Neural cell (in vitro differentiated cells): Measurements from ENCODE around the gene SIX2. TPM values are rescaled to one million over a fixed set of nuclear protein-coding genes. Genes with fewer than 3 reads are reported as not detected.

Experiments
- H2AFZ ChIP-seq: fragments of 200-600, 300-800 bp; sonication (generic), shearing (Covaris generic); 2 replicates; pipeline ENCODE4 v1.6.0; 2014; ENCODE audit warnings: low read depth, mild to moderate bottlenecking, antibody characterized with exemption, low read length, moderate library complexity
- H3F3A ChIP-seq: fragments of 200-600 bp; shearing (Covaris generic); 2 replicates; pipeline ENCODE4 v1.6.1; 2016; ENCODE audit warnings: mild to moderate bottlenecking, moderate library complexity, mixed read lengths, antibody characterized with exemption, low read length; ENCODE audit not compliant: insufficient read depth, poor library complexity, severe bottlenecking
- H3K27ac ChIP-seq: fragments of 200-600, 300-800 bp; sonication (generic), shearing (Covaris generic); 2 replicates; pipeline ENCODE4 v1.5.1; 2014; ENCODE audit warnings: mild to moderate bottlenecking, low read length, moderate library complexity
- H3K27me3 ChIP-seq: fragments of 300-800, 200-600 bp; sonication (generic), shearing (Covaris generic); 2 replicates; pipeline ENCODE4 v1.6.0; 2014; ENCODE audit warnings: mild to moderate bottlenecking, low read depth, low read length, moderate library complexity; ENCODE audit not compliant: insufficient read depth
- H3K36me3 ChIP-seq: fragments of 300-800, 200-600 bp; sonication (generic), shearing (Covaris generic); 2 replicates; pipeline ENCODE4 v1.5.1; 2014; ENCODE audit warnings: mild to moderate bottlenecking, antibody characterized with exemption, low read length, moderate library complexity; ENCODE audit not compliant: insufficient read depth
- H3K4me2 ChIP-seq: fragments of 300-800, 200-600 bp; sonication (generic), shearing (Covaris generic); 2 replicates; pipeline ENCODE4 v1.6.0; 2014; ENCODE audit warnings: mild to moderate bottlenecking, low read length
- H3K4me3 ChIP-seq: fragments of 300-800, 200-600 bp; sonication (generic), shearing (Covaris generic); 2 replicates; pipeline ENCODE4 v1.5.1; 2014; ENCODE audit warnings: mild to moderate bottlenecking, low read length, moderate library complexity
- H3K79me2 ChIP-seq: fragments of 200-600 bp; shearing (Covaris generic); replicated peaks from 2 replicates; pipeline ENCODE4 v1.6.0; 2014; ENCODE audit warnings: mild to moderate bottlenecking, low read length, moderate library complexity; ENCODE audit not compliant: insufficient read depth
- H3K9ac ChIP-seq: fragments of 300-800, 200-600 bp; sonication (generic), shearing (Covaris generic); 2 replicates; pipeline ENCODE4 v1.6.1; 2016; ENCODE audit warnings: mild to moderate bottlenecking, low read length, mixed read lengths
- H3K9me2 ChIP-seq: fragments of 200-600 bp; shearing (Covaris generic); 2 replicates; pipeline ENCODE4 v1.6.1; 2016; ENCODE audit warnings: mild to moderate bottlenecking, low read length, mixed read lengths; ENCODE audit not compliant: insufficient read depth
- H3K9me3 ChIP-seq: fragments of 200-600, 300-800 bp; sonication (generic), shearing (Covaris generic); 2 replicates; pipeline ENCODE4 v1.6.1; 2016; ENCODE audit warnings: mild to moderate bottlenecking, mixed run types, low read length, moderate library complexity, mixed read lengths
- H4K20me1 ChIP-seq: fragments of 200-600 bp; shearing (Covaris generic); 2 replicates; pipeline ENCODE4 v1.6.1; 2016; ENCODE audit warnings: mild to moderate bottlenecking, mixed run types; ENCODE audit not compliant: insufficient read depth
- EP300 ChIP-seq: fragments of 450-650 bp; conservative IDR thresholded peaks from 2 replicates; pipeline ENCODE4 v1.6.1; 2014; ENCODE audit warnings: antibody characterized with exemption, mild to moderate bottlenecking, moderate library complexity; ENCODE audit not compliant: poor library complexity, severe bottlenecking
- EZH2 ChIP-seq: fragments of 200-600, 300-800 bp; shearing (Covaris generic), sonication (generic); IDR thresholded peaks from 2 replicates; pipeline ENCODE4 v1.6.1; 2014; ENCODE audit warnings: antibody characterized with exemption, low read length, borderline replicate concordance, mild to moderate bottlenecking; ENCODE audit not compliant: insufficient read depth, poor library complexity, severe bottlenecking
- MXI1 ChIP-seq: fragments of 450-650 bp; conservative IDR thresholded peaks from 2 replicates; pipeline ENCODE4 v1.6.1; 2014; ENCODE audit warnings: antibody characterized with exemption, mild to moderate bottlenecking; ENCODE audit not compliant: poor library complexity, severe bottlenecking
- POLR2AphosphoS5 ChIP-seq: IDR thresholded peaks from 2 replicates; pipeline ENCODE4 v1.6.1; 2012
- RAD21 ChIP-seq: fragments of 450-650 bp; conservative IDR thresholded peaks from 2 replicates; pipeline ENCODE4 v1.6.1; 2014; ENCODE audit warnings: antibody characterized with exemption, mild to moderate bottlenecking, moderate library complexity
- REST ChIP-seq: IDR thresholded peaks from 2 replicates; pipeline ENCODE4 v1.6.1; 2012; ENCODE audit warnings: borderline replicate concordance
- SMC3 ChIP-seq: fragments of 450-650 bp; conservative IDR thresholded peaks from 2 replicates; pipeline ENCODE4 v1.6.1; 2014; ENCODE audit warnings: antibody characterized with exemption, mild to moderate bottlenecking, moderate library complexity; ENCODE audit not compliant: poor library complexity
- TAF1 ChIP-seq: IDR thresholded peaks from 2 replicates; pipeline ENCODE4 v1.6.1; 2012; ENCODE audit warnings: low read depth
- polyA plus RNA-seq: library from polyadenylated mRNA; depleted of rRNA; stranded (reverse); fragments of >200 nt; gene quantifications from 2 replicates; pipeline ENCODE4 v1.2.3, GENCODE V29; 2014
- TF ChIP-seq, protein P1 (sequence below): fragments of 450-650 bp; IDR thresholded peaks from 2 replicates; pipeline ENCODE4 v1.5.1; 2014; ENCODE audit warnings: antibody characterized with exemption, mild to moderate bottlenecking, moderate library complexity; ENCODE audit not compliant: poor library complexity, severe bottlenecking

SIX2 gene
- polyA plus RNA-seq, 1 donor from 2014 or later: 0.16 TPM

- Histone ChIP-seq H3K9me3 (no peaks in the 10 kb centered on the region), H2AFZ (no peak overlapping the region), H3K79me2 (no peaks in the 10 kb centered on the region), H3F3A (no peaks in the 10 kb centered on the region), H3K27me3 (no peaks in the 10 kb centered on the region), H3K9ac (no peak overlapping the region), H3K27ac (no peak overlapping the region), H3K4me3 (no peak overlapping the region), H3K36me3 (no peaks in the 10 kb centered on the region), H3K9me2 (no peaks in the 10 kb centered on the region), H4K20me1 (no peaks in the 10 kb centered on the region), H3K4me2 (no peak overlapping the region)
- TF ChIP-seq REST (no peak), SMC3 (no peak), TAF1 (no peak), EP300 (no peak), POLR2AphosphoS5 (no peak), RAD21 (no peak), MXI1 (no peak), EZH2 (no peak)
- TF ChIP-seq, protein P1, sequence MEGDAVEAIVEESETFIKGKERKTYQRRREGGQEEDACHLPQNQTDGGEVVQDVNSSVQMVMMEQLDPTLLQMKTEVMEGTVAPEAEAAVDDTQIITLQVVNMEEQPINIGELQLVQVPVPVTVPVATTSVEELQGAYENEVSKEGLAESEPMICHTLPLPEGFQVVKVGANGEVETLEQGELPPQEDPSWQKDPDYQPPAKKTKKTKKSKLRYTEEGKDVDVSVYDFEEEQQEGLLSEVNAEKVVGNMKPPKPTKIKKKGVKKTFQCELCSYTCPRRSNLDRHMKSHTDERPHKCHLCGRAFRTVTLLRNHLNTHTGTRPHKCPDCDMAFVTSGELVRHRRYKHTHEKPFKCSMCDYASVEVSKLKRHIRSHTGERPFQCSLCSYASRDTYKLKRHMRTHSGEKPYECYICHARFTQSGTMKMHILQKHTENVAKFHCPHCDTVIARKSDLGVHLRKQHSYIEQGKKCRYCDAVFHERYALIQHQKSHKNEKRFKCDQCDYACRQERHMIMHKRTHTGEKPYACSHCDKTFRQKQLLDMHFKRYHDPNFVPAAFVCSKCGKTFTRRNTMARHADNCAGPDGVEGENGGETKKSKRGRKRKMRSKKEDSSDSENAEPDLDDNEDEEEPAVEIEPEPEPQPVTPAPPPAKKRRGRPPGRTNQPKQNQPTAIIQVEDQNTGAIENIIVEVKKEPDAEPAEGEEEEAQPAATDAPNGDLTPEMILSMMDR: no peak
These were observed 42.2 kb downstream of the SIX2 start for GRCh38 chr2:44967056-44967455.

DNA sequence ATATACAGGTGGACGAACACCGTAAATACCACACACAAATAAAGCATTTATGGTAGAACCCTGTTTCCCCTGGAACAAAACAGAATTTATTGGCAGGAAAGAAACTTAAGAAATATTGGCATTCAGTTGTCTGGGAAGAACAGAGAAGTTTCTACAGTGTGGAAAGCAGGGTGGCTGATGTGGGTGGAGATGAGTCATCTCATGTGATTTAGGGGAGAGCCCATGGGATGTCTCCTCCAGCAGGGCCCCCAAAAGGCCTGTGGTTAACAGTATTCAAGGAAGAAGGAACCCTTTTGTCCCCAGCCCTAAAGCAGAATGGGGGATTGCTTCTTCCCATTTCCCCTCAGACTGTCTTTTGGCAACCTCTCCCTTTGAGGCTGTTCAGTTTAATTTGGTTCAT lies 43.6 kb downstream of the SIX2 start:
- Histone ChIP-seq H3K79me2 (no peaks in the 10 kb centered on the region), H3K9ac (no peak overlapping the region), H2AFZ (no peak overlapping the region), H4K20me1 (no peaks in the 10 kb centered on the region), H3K27me3 (no peaks in the 10 kb centered on the region), H3K36me3 (no peaks in the 10 kb centered on the region), H3K4me2 (no peak overlapping the region), H3K4me3 (no peak overlapping the region), H3K9me2 (no peaks in the 10 kb centered on the region), H3F3A (no peaks in the 10 kb centered on the region), H3K27ac (no peak overlapping the region), H3K9me3 (no peaks in the 10 kb centered on the region)
- TF ChIP-seq MXI1: no peak
- no peak for TF ChIP-seq SMC3
- TF ChIP-seq POLR2AphosphoS5: no peak
- no peak for TF ChIP-seq EP300
- TF ChIP-seq, protein P1: no peak
- TF ChIP-seq RAD21: no peak
- no peak for TF ChIP-seq REST
- TF ChIP-seq EZH2: no peak
- no peak for TF ChIP-seq TAF1
